MM.1S (cell line): Measurements from ENCODE around the gene SLC25A19.

Experiments
- DNase-seq: peaks from one replicate; pipeline ENCODE4 v3.0.0-alpha.2; 2015
- H2AFZ ChIP-seq: fragments of 300-600 bp; sonication (generic); 2 replicates; pipeline ENCODE4 v1.6.0; 2016; ENCODE audit warnings: antibody characterized with exemption, low read length
- H3F3A ChIP-seq: fragments of 300-600 bp; sonication (generic); 2 replicates; pipeline ENCODE4 v1.6.1; 2016; ENCODE audit warnings: mild to moderate bottlenecking, antibody characterized with exemption, low read length, moderate library complexity, mixed read lengths; ENCODE audit not compliant: insufficient read depth
- H3K27ac ChIP-seq: fragments of 300-600 bp; sonication (generic); 2 replicates; pipeline ENCODE4 v1.5.1; 2016; ENCODE audit warnings: mild to moderate bottlenecking, low read length
- H3K27me3 ChIP-seq: fragments of 300-600 bp; sonication (generic); replicated peaks from 2 replicates; pipeline ENCODE4 v1.6.0; 2016; ENCODE audit warnings: low read length; ENCODE audit not compliant: insufficient read depth
- H3K36me3 ChIP-seq: fragments of 300-600 bp; sonication (generic); replicated peaks from 2 replicates; pipeline ENCODE4 v1.6.1; 2016; ENCODE audit warnings: mild to moderate bottlenecking, low read length, mixed read lengths; ENCODE audit not compliant: insufficient read depth
- H3K4me1 ChIP-seq: fragments of 300-600 bp; sonication (generic); 2 replicates; pipeline ENCODE4 v1.6.1; 2016; ENCODE audit warnings: low read length, mixed read lengths
- H3K4me2 ChIP-seq: fragments of 300-600 bp; sonication (generic); 2 replicates; pipeline ENCODE4 v1.6.0; 2016; ENCODE audit warnings: low read depth, low read length
- H3K4me3 ChIP-seq: fragments of 300-600 bp; sonication (generic); 2 replicates; pipeline ENCODE4 v1.5.1; 2016; ENCODE audit warnings: low read length, mixed read lengths
- H3K79me2 ChIP-seq: fragments of 300-600 bp; sonication (generic); 2 replicates; pipeline ENCODE4 v1.6.1; 2016; ENCODE audit warnings: mixed run types, low read length, mixed read lengths
- H3K9ac ChIP-seq: fragments of 300-600 bp; sonication (generic); 2 replicates; pipeline ENCODE4 v1.6.1; 2016; ENCODE audit warnings: low read length, mixed read lengths
- H3K9me2 ChIP-seq: fragments of 300-600 bp; sonication (generic); replicated peaks from 2 replicates; pipeline ENCODE4 v1.6.1; 2016; ENCODE audit warnings: mild to moderate bottlenecking, low read length, mixed read lengths; ENCODE audit not compliant: insufficient read depth
- H3K9me3 ChIP-seq: fragments of 300-600 bp; sonication (generic); replicated peaks from 2 replicates; pipeline ENCODE4 v1.6.1; 2016; ENCODE audit warnings: mild to moderate bottlenecking, low read length, mixed read lengths; ENCODE audit not compliant: insufficient read depth
- H4K20me1 ChIP-seq: fragments of 300-600 bp; sonication (generic); 2 replicates; pipeline ENCODE4 v1.6.1; 2016; ENCODE audit warnings: mild to moderate bottlenecking, low read length, moderate library complexity, mixed read lengths; ENCODE audit not compliant: insufficient read depth
- EZH2 ChIP-seq: fragments of 300-600 bp; sonication (generic); optimal IDR thresholded peaks from 2 replicates; pipeline ENCODE3; 2017; ENCODE audit warnings: low read depth, mild to moderate bottlenecking, antibody characterized with exemption, low read length, mixed read lengths
- EZH2phosphoT487 ChIP-seq: fragments of 300-600 bp; sonication (generic); IDR thresholded peaks from 2 replicates; pipeline ENCODE4 v1.6.1; 2018; ENCODE audit warnings: antibody characterized with exemption, low read length
- TF ChIP-seq, protein P1 (sequence below): fragments of 300-600 bp; sonication (generic); IDR thresholded peaks from 2 replicates; pipeline ENCODE4 v1.5.1; 2016; ENCODE audit warnings: antibody characterized with exemption, low read length, mixed read lengths

SLC25A19 gene

DNA sequence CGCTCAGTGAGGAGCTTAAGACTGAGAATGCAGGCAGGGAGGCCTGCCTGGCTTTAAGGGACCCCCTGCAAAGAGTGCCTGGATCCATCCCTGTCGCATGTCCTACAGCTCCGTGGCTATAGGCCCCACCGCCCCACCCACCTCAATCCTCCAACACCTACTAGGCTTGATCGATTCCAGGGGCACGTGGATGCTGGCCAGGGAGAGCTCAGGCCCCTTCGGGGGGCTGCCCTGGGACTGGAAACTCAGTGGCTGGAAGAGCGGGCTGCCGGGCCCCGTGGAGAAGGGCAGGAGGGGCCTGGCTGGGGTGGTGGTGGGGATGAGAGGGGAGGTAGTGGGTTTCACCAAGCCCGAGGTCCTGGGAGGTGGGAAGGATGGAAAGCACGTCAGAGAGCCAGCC is 50.0 kb downstream of the SLC25A19 start:
- Histone ChIP-seq H3K27me3 (no peaks in the 10 kb centered on the region), H3K36me3 (peaks cover 15% of the 10 kb centered on the region), H4K20me1 (no peaks in the 10 kb centered on the region), H3K27ac (no peak overlapping the region), H3K4me1 (no peaks in the 10 kb centered on the region), H3K4me2 (no peak overlapping the region), H3K9me2 (no peaks in the 10 kb centered on the region), H2AFZ (no peak overlapping the region), H3K9ac (no peak overlapping the region), H3K4me3 (no peak overlapping the region), H3K79me2 (no peaks in the 10 kb centered on the region), H3K9me3 (no peaks in the 10 kb centered on the region), H3F3A (peaks cover 12% of the 10 kb centered on the region; the same call in 1 of the 2 replicates)
- TF ChIP-seq, protein P1, sequence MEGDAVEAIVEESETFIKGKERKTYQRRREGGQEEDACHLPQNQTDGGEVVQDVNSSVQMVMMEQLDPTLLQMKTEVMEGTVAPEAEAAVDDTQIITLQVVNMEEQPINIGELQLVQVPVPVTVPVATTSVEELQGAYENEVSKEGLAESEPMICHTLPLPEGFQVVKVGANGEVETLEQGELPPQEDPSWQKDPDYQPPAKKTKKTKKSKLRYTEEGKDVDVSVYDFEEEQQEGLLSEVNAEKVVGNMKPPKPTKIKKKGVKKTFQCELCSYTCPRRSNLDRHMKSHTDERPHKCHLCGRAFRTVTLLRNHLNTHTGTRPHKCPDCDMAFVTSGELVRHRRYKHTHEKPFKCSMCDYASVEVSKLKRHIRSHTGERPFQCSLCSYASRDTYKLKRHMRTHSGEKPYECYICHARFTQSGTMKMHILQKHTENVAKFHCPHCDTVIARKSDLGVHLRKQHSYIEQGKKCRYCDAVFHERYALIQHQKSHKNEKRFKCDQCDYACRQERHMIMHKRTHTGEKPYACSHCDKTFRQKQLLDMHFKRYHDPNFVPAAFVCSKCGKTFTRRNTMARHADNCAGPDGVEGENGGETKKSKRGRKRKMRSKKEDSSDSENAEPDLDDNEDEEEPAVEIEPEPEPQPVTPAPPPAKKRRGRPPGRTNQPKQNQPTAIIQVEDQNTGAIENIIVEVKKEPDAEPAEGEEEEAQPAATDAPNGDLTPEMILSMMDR, result no peak
- no peak for TF ChIP-seq EZH2phosphoT487
- TF ChIP-seq EZH2, result no peak
- DNase-seq, result no peak

DNA sequence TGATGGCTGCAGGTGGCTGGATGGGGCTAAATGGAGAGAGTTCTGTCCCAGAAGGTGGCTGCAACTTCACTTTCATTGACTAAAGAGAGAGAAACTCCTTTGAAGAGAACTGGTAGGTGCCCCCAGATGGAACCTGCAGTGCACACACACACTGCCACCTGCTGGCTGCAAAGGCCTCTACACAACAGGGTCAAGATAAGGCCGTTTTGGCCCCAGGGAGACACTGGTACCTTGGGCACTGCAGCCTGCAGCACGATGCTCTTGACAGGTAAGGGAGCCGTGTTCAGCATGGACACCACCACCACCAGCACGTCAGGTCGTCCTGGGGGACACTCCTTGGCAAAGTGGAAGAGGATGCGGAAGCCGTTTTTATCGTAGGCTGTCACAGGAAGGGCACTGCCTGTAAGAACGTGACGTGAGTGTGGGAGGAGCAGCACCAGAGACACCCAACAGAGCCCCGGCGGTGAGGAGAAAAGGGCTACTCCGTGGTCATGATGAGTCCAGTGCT is 50.5 kb downstream of the SLC25A19 start:
- Histone ChIP-seq H3K27ac (no peak overlapping the region), H4K20me1 (no peaks in the 10 kb centered on the region), H2AFZ (no peak overlapping the region), H3K79me2 (no peaks in the 10 kb centered on the region), H3K4me1 (no peaks in the 10 kb centered on the region), H3K36me3 (peaks cover 15% of the 10 kb centered on the region), H3K27me3 (no peaks in the 10 kb centered on the region), H3K9me3 (no peaks in the 10 kb centered on the region), H3K9me2 (no peaks in the 10 kb centered on the region), H3K9ac (no peak overlapping the region), H3K4me3 (no peak overlapping the region), H3K4me2 (no peak overlapping the region), H3F3A (peaks cover 12% of the 10 kb centered on the region; the same call in 1 of the 2 replicates)
- peak; percentile 77 for DNase-seq
- TF ChIP-seq EZH2phosphoT487, result no peak
- TF ChIP-seq, protein P1, result peak; percentile 87
- no peak for TF ChIP-seq EZH2

DNA sequence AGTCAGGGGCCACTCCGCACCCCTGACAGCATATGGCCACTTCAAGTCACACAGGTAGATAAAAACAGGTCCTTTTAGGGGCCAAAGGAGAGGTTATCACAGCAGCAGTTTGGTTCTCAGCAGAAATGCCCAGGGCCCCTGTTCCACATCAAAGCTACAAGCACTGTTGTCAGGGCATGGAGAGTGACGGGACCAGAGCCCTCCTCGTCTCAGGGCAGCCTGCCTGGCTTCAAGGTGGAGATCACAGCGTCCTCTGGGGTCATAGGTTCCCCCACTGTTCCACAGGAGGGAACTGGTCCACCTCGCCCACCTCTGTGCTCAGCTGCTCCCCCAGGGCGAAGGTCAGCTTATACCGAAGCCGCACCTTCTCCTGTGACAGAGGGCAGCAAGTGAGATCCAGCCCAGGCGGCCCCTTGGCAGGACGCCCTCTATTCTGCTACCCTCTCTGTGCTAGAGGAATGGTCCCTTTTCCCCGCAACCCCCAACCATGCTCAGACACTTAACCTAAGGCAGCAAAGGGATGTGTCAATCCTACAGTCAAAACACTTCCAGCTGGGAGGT is 51.1 kb downstream of the SLC25A19 start:
- H4K20me1 ChIP-seq, result no peaks in the 10 kb centered on the region
- no peaks in the 10 kb centered on the region for H3K4me1 ChIP-seq
- H3K27ac ChIP-seq, result no peak overlapping the region
- no peak overlapping the region for H3K4me3 ChIP-seq
- no peak overlapping the region for H3K4me2 ChIP-seq
- H3K36me3 ChIP-seq, result peaks cover 15% of the 10 kb centered on the region
- H3F3A ChIP-seq, result peaks cover 12% of the 10 kb centered on the region; the same call in 1 of the 2 replicates
- no peak for TF ChIP-seq EZH2
- no peak for TF ChIP-seq EZH2phosphoT487
- TF ChIP-seq, protein P1, result no peak
- no peaks in the 10 kb centered on the region for H3K9me2 ChIP-seq
- H2AFZ ChIP-seq, result no peak overlapping the region
- H3K9me3 ChIP-seq, result no peaks in the 10 kb centered on the region
- H3K9ac ChIP-seq, result no peak overlapping the region
- DNase-seq, result no peak
- no peaks in the 10 kb centered on the region for H3K79me2 ChIP-seq
- H3K27me3 ChIP-seq, result no peaks in the 10 kb centered on the region
